Transverse colon (tissue), 3 donors: ENCODE data around the gene CCNG1.
"Not testable (repeated sequence)": the region's sequence is repeated elsewhere in the genome, so short reads cannot be mapped to it uniquely, and the experiment has no call there.

ENCODE experiments used
- CTCF ChIP-seq, 5 experiments: fragments of 200-600 bp in 3 of 5; fragments of 450-650 bp in 2 of 5; sonication (generic) in 3 of 5; IDR thresholded peaks; 1 replicate in 2 of 5; 2 replicates in 3 of 5; pipeline ENCODE4 v1.5.1; 2016 to 2017; ENCODE audit warnings: antibody characterized with exemption in 5 of 5, inconsistent platforms in 3 of 5, mild to moderate bottlenecking in 2 of 5, moderate library complexity in 1 of 5
- POLR2A ChIP-seq: fragments of 450-650 bp; IDR thresholded peaks from one replicate; pipeline ENCODE4 v1.6.1; 2016; ENCODE audit warnings: antibody characterized with exemption, mild to moderate bottlenecking, moderate library complexity

DNA sequence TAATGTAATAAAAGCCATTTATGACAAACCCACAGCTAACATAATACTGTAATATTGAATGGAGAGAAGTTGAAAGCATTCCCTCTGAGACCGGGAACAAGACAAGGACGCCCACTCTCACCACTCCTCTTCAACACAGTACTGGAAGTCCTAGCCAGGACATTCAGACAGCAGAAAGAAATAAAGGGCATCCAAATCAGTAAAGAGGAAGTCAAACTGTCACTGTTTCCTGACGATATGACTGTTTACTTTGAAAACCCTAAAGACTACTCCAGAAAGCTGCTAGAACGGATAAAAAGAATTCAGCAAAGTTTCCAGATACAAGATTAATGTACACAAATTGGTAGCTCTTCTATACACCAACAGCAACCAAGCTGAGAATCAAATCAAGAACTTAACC is 11.3 kb upstream of the CCNG1 start:
- TF ChIP-seq CTCF (IDR thresholded peaks at IDR 0.05); POLR2A: not testable (repeated sequence)
